GM12892 (cell line): ENCODE data around the gene TMEM17.

Experiments used
- DNase-seq: peaks from one replicate; pipeline ENCODE4 v3.0.0; 2011; ENCODE audit not compliant: insufficient read length
- FAIRE-seq: peaks from 2 replicates; lab custom pipeline; 2011; peaks lifted over from hg19 to GRCh38; lab: Jason Lieb, UNC
- POLR2A ChIP-seq: IDR thresholded peaks from 2 replicates; pipeline ENCODE4 v1.6.1; 2011; ENCODE audit warnings: low read depth, low read length, control low read depth
- POLR2AphosphoS5 ChIP-seq: IDR thresholded peaks from 2 replicates; pipeline ENCODE4 v1.6.1; 2011; ENCODE audit warnings: low read depth, low read length, control low read depth
- TAF1 ChIP-seq: IDR thresholded peaks from 2 replicates; pipeline ENCODE4 v1.6.1; 2011; ENCODE audit warnings: low read depth, mild to moderate bottlenecking, control low read depth, low read length, borderline replicate concordance

Gene TMEM17

GRCh38 chr2:62478093-62478580 is 27.9 kb downstream of the TMEM17 start:
- TF ChIP-seq POLR2AphosphoS5 (no peak), TAF1 (no peak), POLR2A (no peak)
- DNase-seq (no peak), FAIRE-seq (no peak)

DNA sequence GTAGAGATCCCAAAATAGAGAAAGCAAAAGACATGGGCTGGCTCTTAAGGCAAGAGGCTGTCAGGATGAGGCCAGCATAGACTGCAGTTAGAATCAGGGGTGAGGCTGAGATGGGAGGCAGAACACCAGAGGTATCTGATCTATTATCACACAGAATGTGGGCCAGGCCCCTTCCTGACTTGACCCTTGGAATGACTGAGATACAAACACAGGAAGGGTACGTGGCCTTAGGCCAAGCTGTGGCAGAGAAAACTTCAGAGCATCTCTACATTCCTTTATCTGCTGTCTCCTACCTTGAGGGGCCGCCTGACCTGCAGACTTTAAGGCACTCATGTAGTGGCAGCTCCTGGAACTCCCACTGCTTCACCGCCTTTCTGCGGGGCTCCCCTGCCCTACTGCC is 28.4 kb downstream of the TMEM17 start:
- DNase-seq (no peak), FAIRE-seq (no peak)
- TF ChIP-seq POLR2A = no peak
- TF ChIP-seq TAF1 = no peak
- no peak for TF ChIP-seq POLR2AphosphoS5

DNA sequence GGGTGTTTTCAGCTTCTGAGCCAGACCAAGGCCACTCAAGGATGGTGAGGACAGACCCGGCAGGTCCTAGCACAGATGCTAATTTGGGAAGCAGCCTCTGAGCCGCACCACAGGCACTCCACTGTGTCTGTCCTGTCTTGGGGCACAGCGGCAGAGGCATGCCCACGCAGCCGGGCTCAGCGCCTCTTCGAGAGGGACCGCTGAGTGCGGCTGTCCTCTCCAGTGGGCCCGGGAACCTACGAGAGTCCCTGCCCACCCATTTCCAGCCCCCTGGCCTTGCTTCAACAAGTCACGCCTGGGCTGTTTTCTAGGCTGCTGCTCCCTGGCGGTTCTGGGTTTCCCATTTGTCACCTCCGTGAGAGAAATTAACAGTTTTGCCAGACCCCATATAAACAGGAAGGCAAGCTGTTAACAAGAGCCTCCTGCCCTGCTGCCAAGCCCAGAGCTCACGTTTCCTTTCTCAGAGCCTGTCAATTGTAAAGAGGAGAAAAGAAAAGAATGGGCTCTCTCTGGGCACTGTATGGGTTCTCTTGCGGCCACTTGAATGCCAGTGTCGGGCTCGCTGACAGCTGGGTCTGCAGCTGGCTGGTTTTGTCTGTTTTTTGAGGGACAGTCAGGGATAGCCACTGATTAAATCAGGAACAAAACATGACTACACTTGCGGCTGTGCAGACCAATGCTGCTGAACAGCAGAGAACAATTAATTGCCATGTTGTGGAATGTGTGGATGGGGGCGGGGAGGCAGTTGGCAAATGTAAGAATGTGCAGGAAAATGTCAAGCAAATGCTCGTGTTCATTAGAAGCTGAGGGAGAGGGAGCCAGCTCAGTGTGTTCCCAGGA is 30.6 kb downstream of the TMEM17 start:
- FAIRE-seq = no peak
- no peak for DNase-seq
- TF ChIP-seq POLR2AphosphoS5 (no peak), POLR2A (no peak), TAF1 (no peak)

GRCh38 chr2:62474176-62474575 is 31.8 kb downstream of the TMEM17 start:
- TF ChIP-seq POLR2AphosphoS5 (no peak), TAF1 (no peak), POLR2A (no peak)
- no peak for FAIRE-seq
- DNase-seq = no peak

- FAIRE-seq = no peak
- no peak for DNase-seq
- no peak for TF ChIP-seq TAF1
- no peak for TF ChIP-seq POLR2A
- no peak for TF ChIP-seq POLR2AphosphoS5
Measured at GRCh38 chr2:62473246-62473827, 32.7 kb downstream of the TMEM17 start.

DNA sequence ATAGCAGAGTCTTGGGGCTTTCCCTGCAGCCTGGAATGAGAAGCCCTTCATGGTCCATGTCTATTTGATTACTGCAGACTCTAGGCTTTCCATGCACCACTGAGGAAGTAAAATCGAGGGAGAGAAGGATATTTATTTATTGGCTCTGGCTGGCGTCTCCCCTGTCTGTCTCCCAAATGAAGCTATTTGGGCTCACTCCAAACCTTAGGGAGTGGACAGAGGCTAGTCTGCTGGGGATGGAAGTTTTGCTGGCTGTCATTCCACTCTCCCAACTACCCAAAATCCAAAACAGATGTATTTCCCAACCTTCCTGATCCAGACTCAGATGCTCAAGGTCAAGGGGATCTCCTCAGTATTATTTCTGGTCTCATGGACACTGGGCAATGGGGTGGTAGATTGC is 33.7 kb downstream of the TMEM17 start:
- TF ChIP-seq TAF1 (no peak), POLR2AphosphoS5 (no peak), POLR2A (no peak)
- FAIRE-seq = no peak
- DNase-seq = no peak

DNA sequence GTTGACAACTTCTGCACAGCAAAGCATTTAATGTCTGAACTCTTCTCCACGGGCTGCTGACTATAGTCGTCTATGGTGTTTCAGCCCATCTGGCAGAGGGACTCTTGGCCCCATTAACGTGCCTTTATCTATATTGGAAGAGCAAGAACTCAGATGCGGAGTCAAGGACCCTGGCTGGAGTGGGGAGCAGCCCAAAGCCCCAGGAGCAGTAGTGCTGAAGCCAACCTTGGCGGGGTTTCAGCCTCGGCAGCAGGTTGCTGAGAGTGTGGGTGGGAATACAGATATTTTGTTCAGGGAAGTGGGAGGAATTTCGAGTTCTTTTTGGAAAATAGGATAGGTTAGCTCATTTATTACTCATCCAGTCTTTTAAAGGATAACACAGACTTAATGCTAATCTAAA is 34.2 kb downstream of the TMEM17 start:
- no peak for DNase-seq
- TF ChIP-seq POLR2AphosphoS5 (no peak), POLR2A (no peak), TAF1 (no peak)
- FAIRE-seq = no peak

GRCh38 chr2:62471404-62471803 is 34.6 kb downstream of the TMEM17 start:
- DNase-seq = no peak
- no peak for TF ChIP-seq POLR2AphosphoS5
- no peak for TF ChIP-seq TAF1
- no peak for TF ChIP-seq POLR2A
- FAIRE-seq = no peak

DNA sequence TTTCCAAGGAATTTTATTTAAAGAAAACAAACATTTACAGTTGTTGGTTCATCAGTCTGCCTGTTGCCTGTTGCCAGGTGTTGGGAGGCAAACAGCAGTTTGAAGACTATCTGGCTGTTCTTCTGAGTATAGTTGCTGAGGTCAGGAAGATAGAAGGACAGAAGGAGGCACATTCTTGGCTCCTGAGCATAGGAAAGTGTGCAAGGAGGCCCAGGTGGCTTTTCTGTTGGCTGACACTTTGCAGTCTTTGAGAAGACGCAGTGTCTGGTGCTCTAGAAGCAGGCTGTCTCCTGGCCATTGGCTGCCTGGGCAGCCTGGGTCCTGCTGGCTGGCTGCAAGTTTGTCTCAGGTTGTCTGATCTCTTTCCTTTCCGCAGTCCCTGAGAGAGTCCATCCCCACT is 36.4 kb downstream of the TMEM17 start:
- no peak for FAIRE-seq
- no peak for DNase-seq
- TF ChIP-seq POLR2A = no peak
- no peak for TF ChIP-seq POLR2AphosphoS5
- no peak for TF ChIP-seq TAF1

- FAIRE-seq (no peak), DNase-seq (no peak)
- TF ChIP-seq TAF1 = no peak
- TF ChIP-seq POLR2A = no peak
- TF ChIP-seq POLR2AphosphoS5 = no peak
Measured at GRCh38 chr2:62469114-62469513, 36.9 kb downstream of the TMEM17 start.

GRCh38 chr2:62467475-62468321 is 38.3 kb downstream of the TMEM17 start:
- TF ChIP-seq TAF1 (no peak), POLR2AphosphoS5 (no peak)
- DNase-seq (no peak), FAIRE-seq (no peak)

GRCh38 chr2:62467100-62467474 is 38.9 kb downstream of the TMEM17 start:
- no peak for TF ChIP-seq POLR2AphosphoS5
- no peak for TF ChIP-seq POLR2A
- TF ChIP-seq TAF1 = no peak
- no peak for DNase-seq
- FAIRE-seq = no peak
